GM21360 (cell line): Measurements from ENCODE around the gene KCNA4.
"Not testable (repeated sequence)": the region's sequence is repeated elsewhere in the genome, so short reads cannot be mapped to it uniquely, and the experiment has no call there.

Source experiments
- ATAC-seq: cut with Tn5 transposase; IDR thresholded peaks from one replicate; pipeline ENCODE4 v1.9.1; 2021; ENCODE audit warnings: mild to moderate bottlenecking, moderate library complexity; ENCODE audit not compliant: unreplicated experiment

The KCNA4 gene

DNA sequence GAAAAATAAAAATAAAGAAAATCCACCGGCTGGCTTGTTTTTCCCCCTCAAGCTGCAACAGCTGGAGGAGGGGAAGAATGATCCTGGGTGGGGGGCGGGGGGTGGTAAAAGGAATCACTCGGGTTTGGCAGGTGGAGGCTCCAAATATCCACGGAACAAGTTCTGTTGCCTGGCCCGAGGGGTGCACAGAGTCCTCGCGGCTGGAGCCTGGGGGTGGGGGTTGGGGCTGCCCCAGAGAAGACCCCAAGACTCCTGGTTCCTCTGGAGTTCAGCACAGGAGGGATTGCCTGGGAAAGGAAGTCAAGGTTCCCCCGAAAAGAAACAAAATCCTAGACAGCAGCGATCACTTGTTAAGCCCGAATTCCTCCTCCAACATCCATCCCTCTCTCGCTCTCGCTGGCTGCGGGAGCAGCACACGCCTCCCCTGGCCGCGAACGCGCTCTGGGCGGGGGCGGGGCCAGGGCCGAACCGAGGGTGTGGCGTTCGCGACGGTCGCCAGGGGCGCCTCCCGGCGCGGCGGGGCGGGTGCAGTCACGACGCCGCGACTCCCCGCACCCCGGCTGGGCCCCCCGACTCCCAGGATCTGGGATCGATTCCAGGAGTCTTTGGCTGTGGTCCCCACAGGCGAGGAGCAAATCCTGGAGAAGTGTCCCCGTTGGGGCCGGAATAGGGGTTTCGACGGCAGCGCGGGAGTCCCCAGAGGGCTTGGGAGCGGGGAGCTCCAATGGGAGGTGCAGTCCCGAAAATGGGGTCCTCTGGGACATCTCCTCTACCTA lies at the start of gene KCNA4:
KCNA4 (minus strand) TSS at position 443 of the 776 bp plus-strand sequence. CDS start 4,352 bp downstream, outside the sequence.
- no peak for ATAC-seq

DNA sequence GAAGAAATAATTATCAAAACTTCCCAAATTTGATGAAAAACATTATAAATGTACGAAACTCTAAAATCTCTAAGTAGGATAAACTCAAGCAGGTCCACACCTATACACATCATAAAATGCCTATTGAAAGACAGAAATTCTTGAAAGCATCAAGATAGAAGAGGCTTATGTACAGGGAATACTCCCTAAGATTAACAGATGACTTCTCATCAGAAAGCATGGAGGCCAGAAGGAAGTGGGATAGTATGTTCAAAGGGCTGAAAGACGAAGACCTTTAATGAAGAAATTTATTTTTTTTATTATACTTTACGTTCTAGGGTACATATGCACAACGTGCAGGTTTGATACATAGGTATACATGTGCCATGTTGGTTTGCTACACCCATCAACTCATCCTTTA lies 45.3 kb upstream of the KCNA4 start:
- no peak for ATAC-seq

DNA sequence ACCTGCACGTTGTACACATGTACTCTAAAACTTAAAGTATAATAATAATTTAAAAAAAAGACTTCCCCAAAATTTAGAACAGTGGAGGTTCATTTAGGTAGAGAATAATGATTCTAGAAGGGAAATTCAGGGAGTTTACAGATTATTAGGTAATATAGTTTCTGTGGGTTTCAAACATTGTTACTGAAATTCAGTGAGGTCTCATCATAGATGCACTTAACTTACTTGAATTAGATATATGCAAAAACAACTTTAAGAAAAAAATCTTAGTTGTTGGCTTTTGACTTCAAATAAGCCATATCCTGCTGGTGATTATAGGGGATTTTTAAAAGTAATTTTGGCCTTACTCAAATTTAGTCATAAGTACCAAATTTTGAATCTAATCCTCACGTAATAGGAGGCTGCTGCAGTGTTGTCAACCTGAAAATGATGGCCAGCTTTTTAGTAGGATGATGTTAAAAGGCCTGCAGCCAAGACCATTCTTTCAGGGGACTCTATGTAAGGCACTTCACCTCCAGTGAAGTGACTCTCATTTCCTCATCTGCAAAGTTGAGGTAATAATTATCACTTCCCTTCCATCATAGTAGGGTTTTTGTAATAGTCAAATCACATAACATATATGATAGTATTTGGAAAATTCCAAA lies 42.5 kb upstream of the KCNA4 start:
- no peak for ATAC-seq

DNA sequence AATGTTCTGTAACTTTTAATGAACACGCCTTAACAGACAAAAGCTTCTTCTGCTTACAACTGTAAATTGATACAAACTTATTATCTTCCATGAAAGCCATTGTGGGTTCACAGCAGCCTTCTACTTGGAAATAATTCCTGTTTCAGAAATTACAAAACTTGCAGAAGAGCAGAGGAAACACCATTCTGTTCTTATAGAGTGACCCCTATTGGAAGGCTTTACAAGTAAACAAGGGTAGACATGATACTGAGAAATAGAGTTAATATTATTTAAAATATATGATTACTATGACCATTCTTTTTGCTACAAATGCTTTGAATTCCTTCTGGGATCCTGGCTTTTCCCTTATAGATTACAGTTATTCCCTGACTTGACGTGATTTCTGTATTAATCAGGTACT lies 32.4 kb upstream of the KCNA4 start:
- ATAC-seq, result no peak

DNA sequence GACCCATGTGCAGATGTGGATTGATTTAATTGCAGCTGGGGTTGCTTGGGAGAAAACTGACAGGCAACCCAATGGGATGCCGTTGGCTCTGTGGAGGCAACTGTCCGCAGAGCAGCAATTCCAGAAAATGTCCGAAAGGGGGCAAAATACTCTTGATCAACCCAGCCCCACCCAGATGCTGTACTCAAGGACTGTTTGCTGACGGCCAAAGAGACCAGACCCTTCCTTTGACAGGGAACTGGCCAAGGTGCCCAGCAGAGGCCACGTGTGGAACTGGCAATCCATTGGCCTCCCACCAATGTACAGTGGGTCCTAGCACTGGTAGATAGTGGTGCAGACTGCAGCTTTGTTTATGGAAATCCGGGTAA lies 29.7 kb upstream of the KCNA4 start:
- no peak for ATAC-seq

DNA sequence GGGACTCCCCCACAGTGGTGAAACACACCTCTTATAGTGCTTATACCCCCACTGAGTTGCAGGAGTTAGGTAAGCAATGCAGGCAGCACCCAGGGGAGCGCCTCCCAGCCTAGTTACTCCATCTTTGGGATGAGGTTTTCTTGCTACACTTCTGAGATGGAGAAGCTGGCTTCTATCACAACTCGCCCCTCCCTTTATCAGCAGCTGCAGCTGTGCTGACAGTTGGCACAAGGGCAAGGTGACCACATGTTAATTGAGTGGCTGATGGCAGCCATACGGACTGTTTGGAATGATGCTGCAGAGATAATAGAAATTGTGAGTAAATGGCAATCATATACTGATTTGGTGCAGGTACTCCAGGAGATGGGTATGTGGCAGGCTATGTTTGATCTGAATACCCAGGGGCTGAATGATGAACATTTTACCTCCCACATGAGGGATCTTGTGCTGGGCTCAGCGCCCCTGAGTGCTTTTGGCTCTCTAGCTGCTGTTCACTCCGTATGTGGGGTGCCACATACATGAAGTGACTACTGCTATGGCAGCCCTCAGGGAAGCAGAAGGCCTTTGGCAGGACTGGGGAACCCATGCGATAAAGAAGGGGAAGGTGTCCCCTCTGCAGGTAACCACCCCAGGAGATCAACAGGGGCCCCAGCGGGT lies 29.2 kb upstream of the KCNA4 start:
- ATAC-seq, result no peak

DNA sequence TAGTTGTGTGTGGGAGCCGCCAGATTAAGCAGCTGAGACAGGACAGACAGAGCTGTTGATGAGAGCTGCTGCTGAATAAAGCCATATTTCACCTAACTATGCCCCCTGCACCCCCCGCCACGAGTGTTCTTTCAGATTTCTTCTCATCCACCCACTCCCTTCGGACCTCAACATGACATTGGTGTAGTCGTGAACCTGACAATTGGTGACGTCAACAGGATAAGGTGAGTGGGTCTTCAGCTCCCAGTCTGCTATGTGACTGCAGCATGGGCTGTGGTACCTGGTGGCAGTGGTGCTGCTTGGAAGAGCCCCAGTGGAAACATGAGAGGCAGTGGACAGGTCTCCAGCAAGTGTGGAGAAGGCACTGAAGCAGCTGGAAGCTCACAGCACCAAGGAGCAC lies 28.3 kb upstream of the KCNA4 start:
- no peak for ATAC-seq

DNA sequence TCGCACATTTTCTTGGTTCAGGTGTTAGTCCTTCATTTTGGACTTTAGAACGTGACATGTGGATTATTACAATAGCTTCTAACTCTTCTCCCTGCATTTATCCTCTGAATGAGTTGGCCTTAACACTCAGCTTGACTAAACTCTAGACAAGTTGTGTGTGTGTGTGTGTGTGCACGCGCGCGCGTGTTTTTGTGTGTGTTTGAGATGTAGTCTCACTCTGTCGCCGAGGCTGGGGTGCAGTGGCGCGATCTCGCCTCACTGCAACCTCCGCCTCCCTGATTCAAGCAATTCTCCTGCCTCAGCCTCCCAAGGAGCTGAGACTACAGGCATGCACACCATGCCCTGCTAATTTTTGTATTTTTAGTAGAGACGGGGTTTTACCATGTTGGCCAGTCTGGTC lies 24.3 kb upstream of the KCNA4 start:
- ATAC-seq, result no peak

DNA sequence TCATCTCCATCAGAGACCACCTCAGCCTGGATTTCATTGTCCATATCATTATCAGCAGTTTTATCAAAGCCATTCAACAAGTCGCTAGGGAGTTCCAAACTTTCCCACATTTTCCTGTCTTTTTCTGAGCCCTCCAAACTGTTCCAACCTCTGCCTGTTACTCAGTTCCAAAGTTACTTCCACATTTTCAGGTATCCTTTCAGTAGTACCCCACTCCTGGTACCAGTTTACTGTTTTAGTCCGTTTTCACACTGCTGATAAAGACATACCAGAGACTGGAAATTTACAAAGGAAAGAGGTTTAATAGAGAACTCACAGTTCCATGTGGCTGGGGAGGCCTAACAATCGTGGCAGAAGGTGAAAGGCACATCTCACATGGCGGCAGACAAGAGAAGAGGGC lies 17.9 kb upstream of the KCNA4 start:
- not testable (repeated sequence) for ATAC-seq

DNA sequence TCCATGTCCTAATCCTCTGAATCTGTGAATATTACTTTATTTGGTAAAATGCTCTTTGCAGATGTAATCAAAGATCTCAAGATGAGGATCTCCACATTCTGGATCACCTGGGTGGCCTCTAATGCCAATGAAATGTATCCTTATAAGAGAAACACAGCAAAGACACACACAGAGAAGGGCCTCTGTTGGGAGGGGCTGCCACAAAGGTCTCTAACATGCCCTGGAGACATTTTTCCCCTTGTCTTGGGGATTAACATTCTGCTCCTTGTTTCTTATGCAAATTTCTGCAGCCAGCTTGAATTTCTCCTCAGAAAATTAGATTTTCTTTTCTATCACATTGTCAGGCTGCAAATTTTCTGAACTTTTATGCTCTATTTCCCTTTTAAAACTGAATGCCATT lies 17.3 kb upstream of the KCNA4 start:
- ATAC-seq, result not testable (repeated sequence)

DNA sequence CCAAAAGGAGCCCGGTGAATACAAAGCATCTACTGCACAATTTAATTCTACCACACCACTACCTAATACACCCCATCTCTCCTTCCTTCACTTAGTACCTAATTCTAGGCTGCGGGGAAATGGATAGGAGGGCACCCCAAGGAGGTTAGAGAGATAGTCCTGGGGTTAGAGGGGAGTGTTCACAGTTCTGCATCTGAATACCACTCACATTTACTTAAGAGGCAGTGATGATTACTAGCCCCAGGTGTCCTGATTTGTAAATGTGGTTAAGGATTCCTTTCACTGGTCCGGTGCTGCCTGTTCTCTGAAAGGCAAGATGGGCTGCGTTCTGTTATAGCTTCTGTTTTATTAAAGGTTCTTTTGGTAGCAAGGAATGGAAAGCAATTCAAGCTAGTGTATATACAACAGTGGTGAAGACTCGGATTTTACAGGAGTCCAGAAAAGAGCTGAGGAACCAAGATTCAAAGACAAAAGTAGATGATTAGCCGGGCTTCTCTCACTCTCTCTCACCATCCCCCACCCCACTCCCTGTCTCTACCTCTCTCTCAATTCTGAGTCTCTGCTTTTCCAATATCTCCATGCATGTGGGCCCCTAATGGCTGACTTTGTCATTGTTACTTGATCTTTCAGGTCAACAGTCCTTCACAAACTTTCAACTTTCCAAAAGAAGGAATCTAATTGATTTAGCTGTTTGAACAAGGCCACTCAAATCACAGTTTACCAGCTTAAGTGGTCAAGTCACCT lies 8.7 kb upstream of the KCNA4 start:
- no peak for ATAC-seq

DNA sequence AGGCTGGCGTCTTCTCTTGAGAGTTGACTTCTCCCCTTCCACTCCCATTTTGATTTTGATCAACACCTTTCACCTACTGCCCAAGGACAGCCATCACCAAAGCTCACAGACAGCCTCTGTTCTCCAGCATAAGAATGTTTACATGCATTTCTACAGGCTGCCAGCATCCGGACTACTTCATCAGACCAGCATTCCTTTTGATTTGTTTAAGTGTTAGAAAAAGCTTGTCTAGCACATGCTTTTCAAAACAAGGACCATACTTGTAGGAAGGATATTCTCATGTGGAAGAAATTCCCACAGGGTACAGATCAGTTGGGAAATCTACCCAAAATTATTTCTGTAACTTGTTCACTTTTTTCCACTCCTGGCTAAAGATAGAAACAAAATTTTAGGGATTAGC lies 6.2 kb upstream of the KCNA4 start:
- ATAC-seq, result no peak

DNA sequence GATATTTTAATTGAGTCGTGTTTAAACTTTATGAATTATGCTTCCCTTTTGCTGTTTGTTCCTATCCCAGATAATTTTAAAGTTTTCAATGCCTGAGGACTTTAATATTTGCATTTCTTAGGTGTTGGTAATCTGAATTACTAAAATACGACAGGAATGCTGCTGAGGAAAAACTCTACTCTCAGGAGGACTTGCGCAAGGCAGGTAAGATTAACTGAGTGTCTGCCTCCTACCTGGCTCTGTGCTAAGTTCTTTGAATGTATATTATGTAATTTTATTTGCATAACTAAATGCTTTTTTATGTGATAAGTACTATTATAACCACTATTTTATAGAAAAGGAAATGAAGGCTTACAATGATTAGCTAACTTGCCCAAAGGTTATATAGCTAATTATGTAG lies 2.7 kb upstream of the KCNA4 start:
- ATAC-seq, result no peak

DNA sequence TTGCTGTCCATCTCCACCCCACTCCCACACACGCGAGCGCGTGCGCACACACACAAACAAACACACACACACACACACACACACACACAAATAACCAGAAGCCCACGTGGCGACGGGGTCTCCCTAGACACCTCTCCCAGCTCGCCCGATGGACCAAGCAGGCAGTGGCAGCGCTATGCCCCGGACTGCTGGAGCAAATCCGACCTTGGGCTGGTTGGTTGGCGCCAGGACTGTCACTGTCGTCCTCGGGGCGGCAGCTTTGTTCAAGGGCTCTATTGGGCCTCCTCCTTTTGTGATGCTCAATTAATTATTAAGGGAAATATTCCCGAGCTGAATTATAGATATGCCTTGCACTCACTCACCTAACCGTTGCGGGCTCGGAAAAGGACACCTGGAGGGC lies 1.7 kb upstream of the KCNA4 start:
- no peak for ATAC-seq

DNA sequence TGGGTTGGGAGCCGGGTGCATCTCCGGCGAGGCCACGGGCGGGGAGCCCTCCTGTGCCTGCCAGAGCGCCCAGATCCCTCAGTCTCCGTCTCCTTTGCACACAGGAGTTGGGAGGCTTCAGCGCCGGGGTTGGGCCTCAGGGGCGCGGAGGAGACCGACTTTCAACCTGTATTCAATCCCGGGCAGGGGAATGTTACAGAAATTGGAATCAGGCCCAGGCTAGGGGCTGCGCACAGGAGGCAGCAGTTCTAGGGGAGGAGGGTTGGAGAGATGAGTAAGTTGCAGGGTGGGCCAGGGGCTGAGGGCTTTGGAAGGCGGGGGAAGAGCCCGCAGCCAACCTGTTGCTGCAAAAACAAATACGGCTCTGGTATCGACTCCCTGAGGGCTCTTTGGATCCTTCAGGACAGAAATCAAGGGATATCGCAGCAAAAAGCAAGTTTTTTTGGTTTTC lies 640 bp upstream of the KCNA4 start:
- no peak for ATAC-seq

DNA sequence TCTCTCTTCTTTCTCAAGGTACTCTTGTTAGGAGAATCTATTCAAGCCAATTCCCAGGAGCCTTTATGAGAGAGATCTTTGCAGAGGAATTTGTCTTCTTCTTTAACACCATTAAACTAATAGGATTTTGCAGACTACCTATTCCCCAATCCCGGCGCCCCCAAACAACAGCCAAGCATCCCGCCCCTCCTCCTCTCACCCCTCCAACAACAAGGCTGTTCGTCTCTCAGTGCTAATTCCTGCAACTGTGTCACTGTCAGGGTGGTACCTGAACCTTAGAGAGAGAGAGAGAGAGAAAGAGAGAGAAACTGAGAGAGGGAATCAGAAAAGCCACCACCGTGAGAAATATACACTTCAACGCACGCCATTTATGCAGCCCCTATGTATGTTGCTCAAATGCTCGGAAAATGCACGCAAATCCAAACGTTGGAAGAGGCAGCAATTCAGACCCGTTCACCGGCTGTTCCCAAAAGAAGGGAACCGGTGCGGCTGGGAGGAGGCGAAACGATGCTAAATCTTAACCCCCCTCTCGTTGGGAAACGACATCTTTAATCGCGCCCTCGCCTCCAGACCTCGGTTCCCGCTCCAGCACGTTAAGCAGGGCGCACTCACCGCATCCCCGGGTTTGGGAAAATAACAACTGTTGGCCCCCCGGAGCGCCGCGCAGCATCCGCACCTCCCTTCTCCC lies 961 bp downstream of the KCNA4 start:
- no peak for ATAC-seq

DNA sequence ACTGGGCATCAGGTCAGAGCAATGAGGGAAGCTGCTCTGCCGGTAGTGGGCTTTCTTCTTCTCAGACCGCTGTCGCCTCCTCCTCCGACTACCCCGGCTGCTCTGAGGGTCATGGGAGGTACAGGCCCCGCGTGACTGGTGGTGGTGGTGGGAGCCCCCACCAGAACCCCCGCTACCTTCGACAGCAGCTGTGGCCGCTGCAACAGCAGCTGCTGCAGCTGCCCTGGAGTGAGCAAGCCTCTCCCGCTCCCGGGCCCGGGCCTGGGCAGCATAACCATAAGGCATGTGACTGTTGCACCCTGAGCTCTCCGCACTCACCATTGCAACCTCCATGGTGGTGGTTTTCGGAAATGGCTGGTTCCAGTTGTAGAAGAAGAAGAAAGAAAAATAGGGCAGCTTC lies 4.5 kb downstream of the KCNA4 start:
- no peak for ATAC-seq

DNA sequence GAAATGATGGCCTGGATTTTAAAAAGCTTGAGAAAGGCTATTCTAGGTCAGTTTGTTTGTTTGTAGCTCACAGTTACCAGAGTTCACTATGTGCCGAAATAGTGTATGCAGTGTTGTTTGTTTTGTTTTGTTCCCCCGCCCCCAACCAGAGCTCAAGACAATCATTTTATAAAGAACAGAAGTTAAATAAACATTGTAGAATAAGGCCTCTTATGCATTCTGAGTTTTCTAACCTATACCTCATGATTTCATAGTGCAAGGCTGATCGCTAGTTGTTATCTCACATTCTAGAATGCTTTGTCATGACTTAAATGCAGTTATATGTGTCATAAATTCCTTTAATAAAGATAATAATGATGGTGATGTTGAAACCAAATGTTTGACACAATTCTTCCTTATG lies 7.8 kb downstream of the KCNA4 start:
- ATAC-seq, result no peak

DNA sequence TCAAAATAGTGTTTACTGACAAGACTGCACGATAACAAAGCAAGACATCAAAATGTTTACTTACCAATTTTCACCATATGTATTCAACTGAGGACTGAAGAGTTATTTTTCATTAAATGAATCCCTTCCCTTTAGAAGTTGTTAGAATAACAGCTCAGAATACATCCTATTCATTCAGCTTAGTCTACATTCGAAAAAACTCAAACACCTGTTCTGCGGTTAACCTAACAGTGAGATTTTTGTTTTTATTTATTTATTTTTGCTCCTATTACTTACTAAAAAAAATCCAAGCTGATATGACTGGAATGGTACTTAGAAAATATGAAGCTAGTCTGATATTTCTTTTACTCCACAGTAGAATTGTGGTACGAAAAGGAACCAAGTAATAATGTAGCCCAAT lies 10.0 kb downstream of the KCNA4 start:
- no peak for ATAC-seq

DNA sequence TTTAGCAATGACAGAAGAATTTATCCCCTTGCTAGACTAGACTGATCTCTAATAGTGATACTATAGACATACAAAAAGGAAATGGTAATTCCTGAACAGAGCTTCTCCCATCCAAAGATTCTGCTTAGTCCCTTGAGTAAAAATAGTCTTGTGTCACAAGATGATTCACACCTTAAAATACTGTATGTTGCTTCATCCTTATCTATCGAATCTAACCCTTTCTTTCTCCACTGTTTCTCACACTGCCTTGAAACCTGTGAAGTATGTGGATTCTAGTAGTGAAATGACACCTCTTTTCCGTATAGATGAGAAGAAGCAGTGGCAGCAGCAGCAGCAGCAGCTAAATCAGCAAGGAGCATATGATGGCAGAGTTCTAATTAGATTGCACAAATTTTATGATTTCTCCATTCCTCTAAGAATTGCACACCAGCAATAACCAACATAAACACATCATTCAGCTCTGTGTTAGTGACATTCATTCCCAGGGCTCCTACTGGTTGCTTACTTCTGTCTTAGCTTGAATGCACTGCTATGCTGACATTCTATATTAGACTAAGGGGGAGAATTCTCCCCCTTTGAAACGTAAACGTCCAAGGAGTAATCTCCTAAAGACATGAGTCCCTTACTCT lies 14.6 kb downstream of the KCNA4 start:
- ATAC-seq, result no peak
